Gastrocnemius medialis (tissue), 4 donors: Measurements from ENCODE around the gene IFFO2.

Source experiments
- CTCF ChIP-seq, 5 experiments: fragments of 450-650 bp in 3 of 5; fragments of 200-600 bp in 2 of 5; sonication (generic) in 2 of 5; IDR thresholded peaks in 4 of 5; conservative IDR thresholded peaks in 1 of 5; 1 replicate in 4 of 5; 2 replicates in 1 of 5; pipeline ENCODE4 v1.5.1; 2016 to 2019; ENCODE audit warnings: antibody characterized with exemption in 5 of 5, mild to moderate bottlenecking in 3 of 5, moderate library complexity in 3 of 5
- POLR2A ChIP-seq, 2 donors: fragments of 450-650 bp; IDR thresholded peaks; one replicate each; pipeline ENCODE4 v1.6.1; 2017; ENCODE audit warnings: antibody characterized with exemption in 2 of 2, mild to moderate bottlenecking in 2 of 2, moderate library complexity in 2 of 2

DNA sequence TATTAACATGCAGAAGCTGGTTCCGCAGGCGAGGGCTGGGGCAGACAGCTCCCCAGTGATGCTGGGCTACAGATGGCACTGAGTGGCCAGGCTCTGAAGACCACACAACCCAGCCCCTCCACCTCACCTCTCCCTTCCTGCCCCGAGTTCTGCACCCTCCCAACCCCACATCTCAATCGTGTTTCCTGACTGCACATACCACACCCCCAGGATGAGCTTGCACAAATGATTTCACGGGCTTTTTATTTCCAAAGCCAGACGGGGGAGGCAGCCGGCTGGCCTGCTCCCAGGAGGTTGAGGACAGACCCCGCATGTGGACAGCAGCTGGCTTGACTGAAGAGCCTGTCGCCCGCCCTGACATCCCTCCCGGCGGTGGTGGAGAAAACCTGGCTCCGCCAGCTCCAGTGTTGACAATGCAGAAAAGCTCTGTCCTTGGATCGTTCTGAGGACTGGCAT lies 32.7 kb downstream of the IFFO2 start:
- TF ChIP-seq CTCF (IDR thresholded peaks at IDR 0.05 in 4 of 5, conservative IDR thresholded peaks at IDR 0.05 in 1 of 5) (no peak), POLR2A (IDR thresholded peaks at IDR 0.05) (no peak)
